GM20431 (cell line): ENCODE measurements around the gene TSSK6.

Source experiments
- in situ Hi-C: fragments of 300-500 bp; cut with MseI, MboI; formaldehyde crosslinking; loops from one replicate; pipeline ENCODE4 v1.15.0; 2020; ENCODE audit warnings: low sequenced_read_pairs; ENCODE audit not compliant: unreplicated experiment

Gene TSSK6

GRCh38 chr19:19546751-19547162 is 31.4 kb upstream of the TSSK6 start:
- in situ Hi-C loops = loop anchor here (25.0 kb wide), 3 partner anchors 91 to 741 kb away; partner anchors contain the start of genes GMIP and LPAR2

GRCh38 chr19:19545707-19546106 is 30.4 kb upstream of the TSSK6 start:
- in situ Hi-C loops = loop anchor here (25.0 kb wide), 3 partner anchors 92 to 742 kb away; partner anchors contain the start of genes GMIP and LPAR2

GRCh38 chr19:19544954-19545591 is 29.7 kb upstream of the TSSK6 start:
- in situ Hi-C loops = loop anchor here (25.0 kb wide), 3 partner anchors 92 to 742 kb away; partner anchors contain the start of genes GMIP and LPAR2

GRCh38 chr19:19544257-19544953 is 29.1 kb upstream of the TSSK6 start:
- in situ Hi-C loops = loop anchor here (25.0 kb wide), 3 partner anchors 93 to 743 kb away; partner anchors contain the start of genes GMIP and LPAR2

- in situ Hi-C loops = loop anchor here (25.0 kb wide), 3 partner anchors 94 to 744 kb away; partner anchors contain the start of genes GMIP and LPAR2
These were observed 28.3 kb upstream of the TSSK6 start for GRCh38 chr19:19543640-19544039.

GRCh38 chr19:19543101-19543500 is 27.8 kb upstream of the TSSK6 start:
- in situ Hi-C loops = loop anchor here (25.0 kb wide), 3 partner anchors 94 to 744 kb away; partner anchors contain the start of genes GMIP and LPAR2

GRCh38 chr19:19542507-19542906 is 27.2 kb upstream of the TSSK6 start:
- in situ Hi-C loops = loop anchor here (25.0 kb wide), 3 partner anchors 95 to 745 kb away; partner anchors contain the start of genes GMIP and LPAR2

GRCh38 chr19:19541616-19542015 is 26.3 kb upstream of the TSSK6 start:
- in situ Hi-C loops = loop anchor here (25.0 kb wide), 3 partner anchors 96 to 746 kb away; partner anchors contain the start of genes GMIP and LPAR2

GRCh38 chr19:19540715-19541515 is 25.6 kb upstream of the TSSK6 start:
- in situ Hi-C loops = loop anchor here (25.0 kb wide), 3 partner anchors 96 to 746 kb away; partner anchors contain the start of genes GMIP and LPAR2

- in situ Hi-C loops = loop anchor here (25.0 kb wide), 3 partner anchors 97 to 747 kb away; partner anchors contain the start of genes GMIP and LPAR2
These were observed 24.8 kb upstream of the TSSK6 start for GRCh38 chr19:19540064-19540714.

- in situ Hi-C loops = loop anchor here (25.0 kb wide), 3 partner anchors 98 to 748 kb away; partner anchors contain the start of genes GMIP and LPAR2
These were observed 24.3 kb upstream of the TSSK6 start for GRCh38 chr19:19539698-19540063.

- in situ Hi-C loops = loop anchor here (25.0 kb wide), 3 partner anchors 99 to 749 kb away; partner anchors contain the start of genes GMIP and LPAR2
These were observed 23.4 kb upstream of the TSSK6 start for GRCh38 chr19:19538785-19539166.

- in situ Hi-C loops = loop anchor here (25.0 kb wide), 3 partner anchors 99 to 749 kb away; partner anchors contain the start of genes GMIP and LPAR2
These were observed 22.9 kb upstream of the TSSK6 start, which contains the start of gene CILP2 for GRCh38 chr19:19538061-19538784. CILP2 (plus strand) TSS chr19:19538265; CDS start chr19:19538350, 85 bp downstream.

- in situ Hi-C loops = loop anchor here (25.0 kb wide), 3 partner anchors 100 to 750 kb away; partner anchors contain the start of genes GMIP and LPAR2
These were observed 22.0 kb upstream of the TSSK6 start for GRCh38 chr19:19537075-19538048.

- in situ Hi-C loops = loop anchor here (25.0 kb wide), 3 partner anchors 102 to 752 kb away; partner anchors contain the start of genes GMIP and LPAR2
These were observed 20.2 kb upstream of the TSSK6 start for GRCh38 chr19:19535311-19536191.
